H1 (cell line): ENCODE measurements around the gene F7. TPM values are rescaled to one million over a fixed set of nuclear protein-coding genes. Genes with fewer than 3 reads are reported as not detected.

Source experiments
- KDM1A ChIP-seq: fragments of 200-600, 300-600 bp; sonication (generic); IDR thresholded peaks from 2 replicates; pipeline ENCODE4 v1.7.1; 2016; ENCODE audit warnings: mild to moderate bottlenecking, low read length, borderline replicate concordance
- polyA plus RNA-seq, 7 experiments: library from polyadenylated mRNA; depleted of rRNA in 3 of 7; stranded (reverse) in 5 of 7; unstranded in 2 of 7; fragments of >200 nt in 5 of 7; fragments of 200-250 nt in 2 of 7; gene quantifications; 1 replicate in 5 of 7; 2 replicates in 1 of 7; 4 replicates in 1 of 7; pipeline versions ENCODE4 v1.2.1 to v1.2.3, GENCODE V29; 2011 to 2013; ENCODE audit warnings: missing spikeins in 2 of 7, mixed read lengths in 2 of 7
- total RNA-seq: library from RNA; stranded (reverse); fragmentation: NEBNext Ultra II Directional; extraction: Animal tissue kit (Norgen Biotek cat#: 25700); gene quantifications from 2 replicates; pipeline ENCODE4 v1.2.1, GENCODE V29; 2021

The F7 gene
- total and polyA plus RNA-seq, 2 of the 8 experiments (the other 6 are each of a cell fraction or from before 2014, with no cell fraction given): 0.43 to 0.98 TPM

DNA sequence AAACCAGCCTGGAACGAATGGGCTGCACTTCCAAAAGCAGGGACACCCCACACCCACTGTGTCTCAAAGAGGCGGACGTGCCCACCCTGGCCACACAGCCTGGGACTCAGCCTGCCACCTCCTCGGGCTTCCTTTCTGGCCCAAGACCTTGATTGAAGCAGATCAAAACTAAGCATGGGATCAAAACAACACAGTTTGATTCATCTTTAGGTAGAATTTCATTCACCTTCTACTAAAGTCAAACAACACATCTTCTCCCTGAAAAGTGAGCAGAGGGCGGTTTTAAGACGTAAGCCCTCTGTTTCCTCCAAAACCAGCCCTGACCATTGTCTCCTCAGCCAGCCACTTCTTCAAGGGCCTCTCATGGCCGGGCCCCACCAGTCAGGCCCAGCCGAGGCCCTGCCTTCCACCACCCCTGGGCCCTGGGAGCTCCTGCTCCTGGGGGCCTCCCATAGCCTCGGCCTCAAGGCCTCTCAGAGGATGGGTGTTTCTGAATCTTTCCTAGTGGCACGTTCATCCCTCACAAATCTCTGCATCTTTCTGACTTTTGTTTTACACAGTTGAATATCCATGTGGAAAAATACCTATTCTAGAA lies 10.7 kb downstream of the F7 start (continued):
- no peak for TF ChIP-seq KDM1A
- TF ChIP-seq, all 59 proteins: peak for 0
